SK-N-SH (cell line): ENCODE results near the gene NTRK2. TPM values are rescaled to one million over a fixed set of nuclear protein-coding genes. Genes with fewer than 3 reads are reported as not detected.

Experiments used
- CTCF ChIA-PET: fragments of 300-600, 350-600 bp; formaldehyde crosslinking; extraction: SDS; loops from one replicate; lab custom pipeline; 2021; lab: Yijun Ruan, JAX
- POLR2A ChIA-PET: fragments of 350-600 bp; sonication (Branson Sonifier 250); formaldehyde crosslinking; extraction: SDS; loops from one replicate; lab custom pipeline; 2020; ENCODE audit warnings: antibody characterized with exemption, inconsistent platforms; lab: Yijun Ruan, JAX
- DNase-seq: peaks from one replicate; pipeline ENCODE4 v3.0.0; 2012
- H2AFZ ChIP-seq: fragments of 200-600 bp; sonication (generic); 2 replicates; pipeline ENCODE4 v1.8.1; 2016; ENCODE audit warnings: antibody characterized with exemption, mild to moderate bottlenecking, low read depth
- H3F3A ChIP-seq: fragments of 200-600 bp; sonication (generic); replicated peaks from 2 replicates; pipeline ENCODE3; 2016; ENCODE audit warnings: antibody characterized with exemption, mild to moderate bottlenecking; ENCODE audit not compliant: insufficient read depth
- H3K27ac ChIP-seq, 2 experiments: fragments of 200-500 bp in 1 of 2; fragments of 200-600 bp in 1 of 2; sonication (Bioruptor generic) in 1 of 2; sonication (generic), shearing (Covaris generic) in 1 of 2; 2 replicates each; pipeline versions ENCODE4 v1.5.1 to v1.6.1; 2014 to 2016; ENCODE audit warnings: low read depth in 2 of 2, inconsistent platforms in 1 of 2, low read length in 1 of 2, mild to moderate bottlenecking in 1 of 2, mixed read lengths in 1 of 2
- H3K27me3 ChIP-seq: fragments of 200-600 bp; sonication (generic), shearing (Covaris generic); 2 replicates; pipeline ENCODE4 v1.6.1; 2016; ENCODE audit warnings: mixed run types; ENCODE audit not compliant: insufficient read depth
- H3K36me3 ChIP-seq, 2 experiments: fragments of 200-500 bp in 1 of 2; fragments of 200-600 bp in 1 of 2; sonication (Bioruptor generic) in 1 of 2; sonication (generic) in 1 of 2; replicated peaks in 1 of 2; 2 replicates each; pipeline versions ENCODE3 to v1.5.1; 2014 to 2016; ENCODE audit warnings: low read length in 1 of 2, mild to moderate bottlenecking in 1 of 2; ENCODE audit not compliant: insufficient read depth in 2 of 2, control insufficient read depth in 1 of 2
- H3K4me1 ChIP-seq, 2 experiments: fragments of 200-500 bp in 1 of 2; fragments of 200-600 bp in 1 of 2; sonication (Bioruptor generic) in 1 of 2; sonication (generic), shearing (Covaris generic) in 1 of 2; 2 replicates each; pipeline versions ENCODE4 v1.5.1 to v1.6.1; 2014 to 2016; ENCODE audit warnings: low read depth in 1 of 2, low read length in 1 of 2, mixed run types in 1 of 2; ENCODE audit not compliant: insufficient read depth in 2 of 2, control insufficient read depth in 1 of 2
- H3K4me2 ChIP-seq: fragments of 200-600 bp; sonication (generic), shearing (Covaris generic); 2 replicates; pipeline ENCODE4 v1.6.1; 2017; ENCODE audit warnings: mixed run types
- H3K4me3 ChIP-seq, 2 experiments: fragments of 200-500 bp in 1 of 2; fragments of 200-600 bp in 1 of 2; sonication (Bioruptor generic) in 1 of 2; sonication (generic), shearing (Covaris generic) in 1 of 2; 2 replicates each; pipeline versions ENCODE4 v1.5.1 to v1.8.1; 2014 to 2016; ENCODE audit warnings: low read depth in 2 of 2, inconsistent platforms in 1 of 2, low read length in 1 of 2, mild to moderate bottlenecking in 1 of 2, mixed read lengths in 1 of 2, moderate library complexity in 1 of 2
- H3K79me2 ChIP-seq: fragments of 200-600 bp; sonication (generic); 2 replicates; pipeline ENCODE4 v1.8.1; 2017; ENCODE audit warnings: mild to moderate bottlenecking; ENCODE audit not compliant: insufficient read depth
- H3K9ac ChIP-seq: fragments of 200-600 bp; sonication (generic); 2 replicates; pipeline ENCODE4 v1.6.1; 2017; ENCODE audit warnings: mixed run types
- H3K9me2 ChIP-seq: fragments of 200-600 bp; sonication (generic); 2 replicates; pipeline ENCODE4 v1.6.1; 2017; ENCODE audit warnings: mixed run types
- H3K9me3 ChIP-seq: fragments of 200-600 bp; sonication (generic); 2 replicates; pipeline ENCODE4 v1.6.1; 2017; ENCODE audit warnings: mixed run types, mild to moderate bottlenecking, moderate library complexity
- H4K20me1 ChIP-seq: fragments of 200-600 bp; sonication (generic); 2 replicates; pipeline ENCODE4 v1.6.1; 2017; ENCODE audit warnings: mild to moderate bottlenecking, mixed run types; ENCODE audit not compliant: insufficient read depth
- EZH2phosphoT487 ChIP-seq: fragments of 200-600 bp; sonication (generic); IDR thresholded peaks from 2 replicates; pipeline ENCODE4 v1.6.1; 2017; ENCODE audit warnings: low read depth, mixed run types, mild to moderate bottlenecking, antibody characterized with exemption, moderate library complexity, borderline replicate concordance
- FOSL2 ChIP-seq: IDR thresholded peaks from 2 replicates; pipeline ENCODE4 v1.4.0; 2012; ENCODE audit warnings: low read depth, mild to moderate bottlenecking, moderate library complexity, borderline replicate concordance
- FOXM1 ChIP-seq: IDR thresholded peaks from 2 replicates; pipeline ENCODE4 v1.4.0; 2012; ENCODE audit warnings: low read depth, mild to moderate bottlenecking
- GATA2 ChIP-seq: sonication (generic); formaldehyde crosslinking; IDR thresholded peaks from 2 replicates; pipeline ENCODE4 v1.5.0; 2020; ENCODE audit warnings: mild to moderate bottlenecking, missing genetic modification reagents
- JUND ChIP-seq: IDR thresholded peaks from 2 replicates; pipeline ENCODE4 v1.4.0; 2012
- MEF2A ChIP-seq: IDR thresholded peaks from 2 replicates; pipeline ENCODE4 v1.4.0; 2012; ENCODE audit warnings: low read depth, borderline replicate concordance
- MXI1 ChIP-seq: IDR thresholded peaks from 2 replicates; pipeline ENCODE4 v1.6.1; 2012; ENCODE audit warnings: mild to moderate bottlenecking, low read depth, low read length, improper control_type of control experiment
- NRF1 ChIP-seq: IDR thresholded peaks from 2 replicates; pipeline ENCODE4 v1.6.1; 2012; ENCODE audit warnings: low read depth, mild to moderate bottlenecking, low read length
- RCOR1 ChIP-seq: fragments of 150-350 bp; IDR thresholded peaks from 2 replicates; pipeline ENCODE4 v1.6.1; 2017; ENCODE audit warnings: antibody characterized with exemption, low read length
- RFX5 ChIP-seq: IDR thresholded peaks from 2 replicates; pipeline ENCODE4 v1.6.1; 2012; ENCODE audit warnings: mild to moderate bottlenecking, improper control_type of control experiment, low read length
- SMC3 ChIP-seq: IDR thresholded peaks from 2 replicates; pipeline ENCODE4 v1.6.1; 2012; ENCODE audit warnings: low read depth, low read length, improper control_type of control experiment
- TAF1 ChIP-seq: IDR thresholded peaks from 2 replicates; pipeline ENCODE4 v1.6.1; 2012; ENCODE audit warnings: low read depth, mild to moderate bottlenecking, low read length, moderate library complexity, borderline replicate concordance
- TCF12 ChIP-seq: IDR thresholded peaks from 2 replicates; pipeline ENCODE4 v1.4.0; 2012
- WGBS: methylation state at CpG from one replicate; pipeline ENCODE4 v1.1.6; 2017; ENCODE audit warnings: low lambda C conversion rate; 5-methylcytosine and 5-hydroxymethylcytosine counted together
- polyA plus RNA-seq, 3 experiments: library from polyadenylated mRNA; depleted of rRNA; stranded (reverse); fragments of >200 nt; gene quantifications; 2 replicates each; pipeline ENCODE4 v1.2.3, GENCODE V29; 2012
- TF ChIP-seq, protein P1 (sequence below): IDR thresholded peaks from 2 replicates; pipeline ENCODE4 v1.4.0; 2012; ENCODE audit warnings: low read depth, borderline replicate concordance
- TF ChIP-seq, protein P2 (sequence below): IDR thresholded peaks from 2 replicates; pipeline ENCODE4; 2012
- TF ChIP-seq, protein P3 (sequence below): IDR thresholded peaks from 2 replicates; pipeline ENCODE4 v1.6.1; 2012; ENCODE audit warnings: mild to moderate bottlenecking, low read depth, low read length, moderate library complexity
- TF ChIP-seq, protein P4 (sequence below): IDR thresholded peaks from 2 replicates; pipeline ENCODE4 v1.4.0; 2012; ENCODE audit warnings: low read depth, borderline replicate concordance

Gene NTRK2
- polyA plus RNA-seq, 1 of the 3 experiments (the other 2 are of a cell fraction), result 0.05 TPM

DNA sequence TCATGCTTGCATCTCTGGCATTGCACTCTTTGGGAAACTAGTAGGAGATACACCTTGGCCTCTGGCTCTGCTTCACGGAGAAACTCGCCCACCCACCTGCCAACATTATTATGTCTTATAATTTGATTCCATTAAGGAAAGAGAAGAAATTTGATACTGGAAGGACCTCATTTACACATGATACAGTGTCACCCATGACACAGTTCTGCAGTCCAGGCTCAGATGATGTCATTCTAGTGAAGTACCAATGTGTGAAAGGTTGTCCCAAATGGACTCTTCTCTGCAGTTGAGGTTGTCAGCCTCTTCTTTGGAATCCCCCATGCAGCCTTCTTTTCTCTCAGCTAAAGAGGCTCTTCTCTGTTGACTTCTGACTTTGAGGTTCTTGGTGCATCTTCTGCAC is 329.1 kb downstream of the NTRK2 start:
- Histone ChIP-seq H3F3A (no peaks in the 10 kb centered on the region), H4K20me1 (no peaks in the 10 kb centered on the region), H3K4me2 (no peak overlapping the region), H3K79me2 (no peaks in the 10 kb centered on the region), H3K27me3 (no peaks in the 10 kb centered on the region), H3K4me3 (no peak overlapping the region), H3K9ac (no peak overlapping the region), H3K9me3 (no peaks in the 10 kb centered on the region), H3K9me2 (no peaks in the 10 kb centered on the region), H3K27ac (no peak overlapping the region), H3K36me3 (no peaks in the 10 kb centered on the region), H3K4me1 (peaks cover 0 to 8% of the 10 kb centered on the region in 2 experiments; a peak in 1 of 4 replicates), H2AFZ (no peak overlapping the region)
- ChIA-PET CTCF (interaction anchor here (1.9 kb wide), 1 partner anchor 145 kb away, joined by 8 read pairs; no protein-coding TSS in a partner anchor), POLR2A (no interaction called here)
- WGBS, result 13% methylated on average over 2 of the region's 2 CpGs
- DNase-seq, result no peak
- TF ChIP-seq RCOR1, result no peak
- TF ChIP-seq TAF1, result no peak
- no peak for TF ChIP-seq GATA2 (CRISPR knock-in tag)
- TF ChIP-seq FOSL2, result no peak
- TF ChIP-seq MEF2A, result no peak
- TF ChIP-seq SMC3, result no peak
- TF ChIP-seq, protein P1, sequence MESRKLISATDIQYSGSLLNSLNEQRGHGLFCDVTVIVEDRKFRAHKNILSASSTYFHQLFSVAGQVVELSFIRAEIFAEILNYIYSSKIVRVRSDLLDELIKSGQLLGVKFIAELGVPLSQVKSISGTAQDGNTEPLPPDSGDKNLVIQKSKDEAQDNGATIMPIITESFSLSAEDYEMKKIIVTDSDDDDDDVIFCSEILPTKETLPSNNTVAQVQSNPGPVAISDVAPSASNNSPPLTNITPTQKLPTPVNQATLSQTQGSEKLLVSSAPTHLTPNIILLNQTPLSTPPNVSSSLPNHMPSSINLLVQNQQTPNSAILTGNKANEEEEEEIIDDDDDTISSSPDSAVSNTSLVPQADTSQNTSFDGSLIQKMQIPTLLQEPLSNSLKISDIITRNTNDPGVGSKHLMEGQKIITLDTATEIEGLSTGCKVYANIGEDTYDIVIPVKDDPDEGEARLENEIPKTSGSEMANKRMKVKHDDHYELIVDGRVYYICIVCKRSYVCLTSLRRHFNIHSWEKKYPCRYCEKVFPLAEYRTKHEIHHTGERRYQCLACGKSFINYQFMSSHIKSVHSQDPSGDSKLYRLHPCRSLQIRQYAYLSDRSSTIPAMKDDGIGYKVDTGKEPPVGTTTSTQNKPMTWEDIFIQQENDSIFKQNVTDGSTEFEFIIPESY, result no peak
- no peak for TF ChIP-seq RFX5
- no peak for TF ChIP-seq NRF1
- no peak for TF ChIP-seq FOXM1
- TF ChIP-seq, protein P2, sequence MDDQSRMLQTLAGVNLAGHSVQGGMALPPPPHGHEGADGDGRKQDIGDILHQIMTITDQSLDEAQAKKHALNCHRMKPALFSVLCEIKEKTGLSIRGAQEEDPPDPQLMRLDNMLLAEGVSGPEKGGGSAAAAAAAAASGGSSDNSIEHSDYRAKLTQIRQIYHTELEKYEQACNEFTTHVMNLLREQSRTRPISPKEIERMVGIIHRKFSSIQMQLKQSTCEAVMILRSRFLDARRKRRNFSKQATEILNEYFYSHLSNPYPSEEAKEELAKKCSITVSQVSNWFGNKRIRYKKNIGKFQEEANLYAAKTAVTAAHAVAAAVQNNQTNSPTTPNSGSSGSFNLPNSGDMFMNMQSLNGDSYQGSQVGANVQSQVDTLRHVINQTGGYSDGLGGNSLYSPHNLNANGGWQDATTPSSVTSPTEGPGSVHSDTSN, result no peak
- TF ChIP-seq TCF12, result no peak
- TF ChIP-seq, protein P3, sequence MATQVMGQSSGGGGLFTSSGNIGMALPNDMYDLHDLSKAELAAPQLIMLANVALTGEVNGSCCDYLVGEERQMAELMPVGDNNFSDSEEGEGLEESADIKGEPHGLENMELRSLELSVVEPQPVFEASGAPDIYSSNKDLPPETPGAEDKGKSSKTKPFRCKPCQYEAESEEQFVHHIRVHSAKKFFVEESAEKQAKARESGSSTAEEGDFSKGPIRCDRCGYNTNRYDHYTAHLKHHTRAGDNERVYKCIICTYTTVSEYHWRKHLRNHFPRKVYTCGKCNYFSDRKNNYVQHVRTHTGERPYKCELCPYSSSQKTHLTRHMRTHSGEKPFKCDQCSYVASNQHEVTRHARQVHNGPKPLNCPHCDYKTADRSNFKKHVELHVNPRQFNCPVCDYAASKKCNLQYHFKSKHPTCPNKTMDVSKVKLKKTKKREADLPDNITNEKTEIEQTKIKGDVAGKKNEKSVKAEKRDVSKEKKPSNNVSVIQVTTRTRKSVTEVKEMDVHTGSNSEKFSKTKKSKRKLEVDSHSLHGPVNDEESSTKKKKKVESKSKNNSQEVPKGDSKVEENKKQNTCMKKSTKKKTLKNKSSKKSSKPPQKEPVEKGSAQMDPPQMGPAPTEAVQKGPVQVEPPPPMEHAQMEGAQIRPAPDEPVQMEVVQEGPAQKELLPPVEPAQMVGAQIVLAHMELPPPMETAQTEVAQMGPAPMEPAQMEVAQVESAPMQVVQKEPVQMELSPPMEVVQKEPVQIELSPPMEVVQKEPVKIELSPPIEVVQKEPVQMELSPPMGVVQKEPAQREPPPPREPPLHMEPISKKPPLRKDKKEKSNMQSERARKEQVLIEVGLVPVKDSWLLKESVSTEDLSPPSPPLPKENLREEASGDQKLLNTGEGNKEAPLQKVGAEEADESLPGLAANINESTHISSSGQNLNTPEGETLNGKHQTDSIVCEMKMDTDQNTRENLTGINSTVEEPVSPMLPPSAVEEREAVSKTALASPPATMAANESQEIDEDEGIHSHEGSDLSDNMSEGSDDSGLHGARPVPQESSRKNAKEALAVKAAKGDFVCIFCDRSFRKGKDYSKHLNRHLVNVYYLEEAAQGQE, result no peak
- TF ChIP-seq MXI1, result no peak
- no peak for TF ChIP-seq JUND
- TF ChIP-seq, protein P4, sequence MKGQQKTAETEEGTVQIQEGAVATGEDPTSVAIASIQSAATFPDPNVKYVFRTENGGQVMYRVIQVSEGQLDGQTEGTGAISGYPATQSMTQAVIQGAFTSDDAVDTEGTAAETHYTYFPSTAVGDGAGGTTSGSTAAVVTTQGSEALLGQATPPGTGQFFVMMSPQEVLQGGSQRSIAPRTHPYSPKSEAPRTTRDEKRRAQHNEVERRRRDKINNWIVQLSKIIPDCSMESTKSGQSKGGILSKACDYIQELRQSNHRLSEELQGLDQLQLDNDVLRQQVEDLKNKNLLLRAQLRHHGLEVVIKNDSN, result no peak
- no peak for TF ChIP-seq EZH2phosphoT487
